PC-9 (cell line): Measurements from ENCODE around the gene DPH1. TPM values are rescaled to one million over a fixed set of nuclear protein-coding genes. Genes with fewer than 3 reads are reported as not detected.

Experiments
- BruUV-seq: library from RNA; stranded (reverse); fragments of 400-500 nt; replicated peaks from 2 replicates; lab custom pipeline; 2021; lab: Mats Ljungman, UMichigan
- CTCF ChIA-PET: fragments of 300-600 bp; sonication (Branson Sonifier 250); formaldehyde crosslinking; loops from one replicate; lab custom pipeline; 2022; ENCODE audit warnings: antibody characterized with exemption; lab: Charles Lee
- POLR2A ChIA-PET: fragments of 300-600 bp; sonication (Branson Sonifier 250); formaldehyde crosslinking; loops from one replicate; lab custom pipeline; 2022; ENCODE audit warnings: antibody characterized with exemption; ENCODE audit not compliant: unreplicated experiment; lab: Charles Lee
- DNase-seq, 2 experiments: peaks; one replicate each; pipeline versions ENCODE4 v3.0.0 to v3.0.0-alpha.2; 2015 to 2022; ENCODE audit warnings: mixed read lengths in 1 of 2
- H2AFZ ChIP-seq: fragments of 200-600 bp; sonication (generic); 2 replicates; pipeline ENCODE4 v1.8.1; 2017; ENCODE audit warnings: antibody characterized with exemption
- H3F3A ChIP-seq: fragments of 200-600 bp; sonication (generic); 2 replicates; pipeline ENCODE4 v1.8.1; 2017; ENCODE audit warnings: antibody characterized with exemption, mild to moderate bottlenecking, low read depth; ENCODE audit not compliant: insufficient read depth
- H3K27ac ChIP-seq: fragments of 200-600 bp; sonication (generic); 2 replicates; pipeline ENCODE4 v1.6.1; 2016; ENCODE audit warnings: mixed run types
- H3K27me3 ChIP-seq: fragments of 200-600 bp; sonication (generic); 2 replicates; pipeline ENCODE4 v1.6.1; 2016; ENCODE audit warnings: low read depth, mixed run types; ENCODE audit not compliant: insufficient read depth
- H3K36me3 ChIP-seq: fragments of 200-600 bp; sonication (generic); 2 replicates; pipeline ENCODE4 v1.6.1; 2016; ENCODE audit warnings: low read depth, mixed run types
- H3K4me1 ChIP-seq: fragments of 200-600 bp; sonication (generic); replicated peaks from 2 replicates; pipeline ENCODE4 v1.6.1; 2016; ENCODE audit warnings: mixed run types; ENCODE audit not compliant: insufficient read depth
- H3K4me2 ChIP-seq: fragments of 200-600 bp; sonication (generic); 2 replicates; pipeline ENCODE4 v1.6.1; 2017; ENCODE audit warnings: mixed run types
- H3K4me3 ChIP-seq: fragments of 200-600 bp; sonication (generic); 2 replicates; pipeline ENCODE4 v1.6.1; 2016; ENCODE audit warnings: mixed run types
- H3K79me2 ChIP-seq: fragments of 200-600 bp; sonication (generic); 2 replicates; pipeline ENCODE4 v1.6.1; 2017; ENCODE audit warnings: low read depth, mixed run types
- H3K9me2 ChIP-seq: fragments of 200-600 bp; sonication (generic); 2 replicates; pipeline ENCODE4 v1.8.1; 2017; ENCODE audit warnings: mild to moderate bottlenecking; ENCODE audit not compliant: insufficient read depth
- H3K9me3 ChIP-seq: fragments of 200-600 bp; sonication (generic); 2 replicates; pipeline ENCODE4 v1.8.1; 2016; ENCODE audit warnings: low read depth; ENCODE audit not compliant: insufficient read depth
- H4K20me1 ChIP-seq: fragments of 200-600 bp; sonication (generic); 2 replicates; pipeline ENCODE4 v1.8.1; 2017; ENCODE audit not compliant: insufficient read depth
- EZH2 ChIP-seq: fragments of 200-600 bp; sonication (generic); IDR thresholded peaks from 2 replicates; pipeline ENCODE4 v1.8.0; 2017; ENCODE audit warnings: antibody characterized with exemption, low read depth
- intact Hi-C: fragments of 100-400 bp; cut with micrococcal nuclease; formaldehyde crosslinking; loops from one replicate; pipeline ENCODE4 v1.10.0; 2022; ENCODE audit not compliant: unreplicated experiment
- total RNA-seq: library from RNA; stranded (reverse); gene quantifications from 2 replicates; pipeline ENCODE4 v1.2.3, GENCODE V29; 2021
- TF ChIP-seq, protein P1 (sequence below): fragments of 200-600 bp; sonication (generic); conservative IDR thresholded peaks from 2 replicates; pipeline ENCODE4 v1.6.1; 2017; ENCODE audit warnings: mixed run types, antibody characterized with exemption, mild to moderate bottlenecking, moderate library complexity

Gene DPH1
- total RNA-seq, 1 experiment from 2014 or later, result 36.7 TPM

DNA sequence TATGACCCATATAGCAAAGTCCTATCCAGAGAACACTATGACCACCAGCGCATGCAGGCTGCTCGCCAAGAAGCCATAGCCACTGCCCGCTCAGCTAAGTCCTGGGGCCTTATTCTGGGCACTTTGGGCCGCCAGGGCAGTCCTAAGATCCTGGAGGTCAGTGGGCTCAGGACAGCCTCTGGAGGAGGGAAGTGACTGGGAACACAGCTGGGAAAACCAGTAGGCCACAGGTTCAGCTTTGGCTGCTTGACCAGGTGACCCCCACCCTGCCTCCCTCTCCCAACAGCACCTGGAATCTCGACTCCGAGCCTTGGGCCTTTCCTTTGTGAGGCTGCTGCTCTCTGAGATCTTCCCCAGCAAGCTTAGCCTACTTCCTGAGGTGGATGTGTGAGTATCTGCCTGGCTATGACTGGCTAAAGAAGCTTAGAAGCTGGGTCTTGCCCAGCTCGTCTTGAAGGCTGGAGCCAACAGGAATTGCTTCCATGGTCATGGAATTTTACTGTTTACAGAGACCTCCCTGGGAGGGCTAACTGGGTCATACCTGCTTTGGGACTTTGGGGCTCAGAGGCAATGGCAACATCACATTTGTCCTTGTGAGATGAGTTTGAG, 10.4 kb downstream of the DPH1 start:
- Histone ChIP-seq H3K9me2 (no peaks in the 10 kb centered on the region), H3K4me3 (no peak overlapping the region), H3K27ac (no peak overlapping the region), H3K4me2 (no peak overlapping the region), H3K9me3 (no peaks in the 10 kb centered on the region), H2AFZ (no peak overlapping the region), H3K79me2 (peaks cover 16% of the 10 kb centered on the region), H3K36me3 (peaks cover 7% of the 10 kb centered on the region; the same call in 1 of the 2 replicates), H4K20me1 (peaks cover 4% of the 10 kb centered on the region; the same call in 1 of the 2 replicates), H3K4me1 (peaks cover 35% of the 10 kb centered on the region), H3F3A (peaks cover 44% of the 10 kb centered on the region), H3K27me3 (no peaks in the 10 kb centered on the region)
- TF ChIP-seq EZH2, result no peak
- TF ChIP-seq, protein P1, sequence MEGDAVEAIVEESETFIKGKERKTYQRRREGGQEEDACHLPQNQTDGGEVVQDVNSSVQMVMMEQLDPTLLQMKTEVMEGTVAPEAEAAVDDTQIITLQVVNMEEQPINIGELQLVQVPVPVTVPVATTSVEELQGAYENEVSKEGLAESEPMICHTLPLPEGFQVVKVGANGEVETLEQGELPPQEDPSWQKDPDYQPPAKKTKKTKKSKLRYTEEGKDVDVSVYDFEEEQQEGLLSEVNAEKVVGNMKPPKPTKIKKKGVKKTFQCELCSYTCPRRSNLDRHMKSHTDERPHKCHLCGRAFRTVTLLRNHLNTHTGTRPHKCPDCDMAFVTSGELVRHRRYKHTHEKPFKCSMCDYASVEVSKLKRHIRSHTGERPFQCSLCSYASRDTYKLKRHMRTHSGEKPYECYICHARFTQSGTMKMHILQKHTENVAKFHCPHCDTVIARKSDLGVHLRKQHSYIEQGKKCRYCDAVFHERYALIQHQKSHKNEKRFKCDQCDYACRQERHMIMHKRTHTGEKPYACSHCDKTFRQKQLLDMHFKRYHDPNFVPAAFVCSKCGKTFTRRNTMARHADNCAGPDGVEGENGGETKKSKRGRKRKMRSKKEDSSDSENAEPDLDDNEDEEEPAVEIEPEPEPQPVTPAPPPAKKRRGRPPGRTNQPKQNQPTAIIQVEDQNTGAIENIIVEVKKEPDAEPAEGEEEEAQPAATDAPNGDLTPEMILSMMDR, result no peak
- no TSS peak for BruUV-seq
- intact Hi-C loops, result loop anchor here (5.0 kb wide), 3 partner anchors 323 to 468 kb away; no protein-coding TSS in a partner anchor
- ChIA-PET CTCF (interaction anchor here (0.8 kb wide), 1 partner anchor 9 kb away, joined by 3 read pairs; no protein-coding TSS in a partner anchor), POLR2A (interaction anchor here (0.5 kb wide), 1 partner anchor 307 kb away, joined by 4 read pairs; no protein-coding TSS in a partner anchor)
- DNase-seq, result no peak

DNA sequence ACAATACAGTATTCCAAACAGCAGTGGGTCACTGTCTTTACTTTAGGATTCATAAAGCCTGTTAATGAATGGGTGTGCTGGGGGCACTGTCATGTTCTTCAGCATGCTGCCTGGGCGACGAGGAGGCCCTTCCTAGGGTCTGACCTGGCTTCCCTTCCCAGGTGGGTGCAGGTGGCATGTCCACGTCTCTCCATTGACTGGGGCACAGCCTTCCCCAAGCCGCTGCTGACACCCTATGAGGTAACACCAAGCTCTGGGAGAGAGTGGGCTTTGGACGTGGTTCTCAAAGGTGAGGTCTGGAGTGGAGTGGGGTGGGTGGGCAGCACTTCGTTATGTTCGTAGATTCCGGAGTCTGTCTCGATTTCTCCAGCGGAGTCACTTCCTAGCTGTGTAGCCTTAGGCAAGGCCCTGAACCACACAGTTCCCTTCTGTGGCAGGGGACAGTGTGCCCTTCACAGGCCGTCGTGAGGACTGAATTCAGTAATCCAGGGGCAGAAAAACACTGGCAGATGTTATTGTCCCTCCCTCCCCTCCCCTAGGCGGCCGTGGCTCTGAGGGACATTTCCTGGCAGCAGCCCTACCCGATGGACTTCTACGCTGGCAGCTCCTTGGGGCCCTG, 11.1 kb downstream of the DPH1 start:
- BruUV-seq, result TSS peak; percentile 29
- H3K4me2 ChIP-seq, result peak overlapping the region; percentile 98
- intact Hi-C loops, result loop anchor here (5.0 kb wide), 3 partner anchors 324 to 469 kb away; no protein-coding TSS in a partner anchor
- H4K20me1 ChIP-seq, result no peaks in the 10 kb centered on the region
- no peaks in the 10 kb centered on the region for H3K9me3 ChIP-seq
- peaks cover 7% of the 10 kb centered on the region; the same call in 1 of the 2 replicates for H3K36me3 ChIP-seq
- H3K4me3 ChIP-seq, result peak overlapping the region; percentile 93
- H2AFZ ChIP-seq, result peak overlapping the region; percentile 83; the same call in 1 of the 2 replicates
- DNase-seq, result no peak
- H3K9me2 ChIP-seq, result no peaks in the 10 kb centered on the region
- peaks cover 19% of the 10 kb centered on the region for H3K79me2 ChIP-seq
- ChIA-PET CTCF (interaction anchor here (0.9 kb wide), 1 partner anchor 132 kb away, joined by 3 read pairs; no protein-coding TSS in a partner anchor), POLR2A (no interaction called here)
- H3K27ac ChIP-seq, result no peak overlapping the region
- peaks cover 44% of the 10 kb centered on the region for H3F3A ChIP-seq
- TF ChIP-seq EZH2, result no peak
- TF ChIP-seq, protein P1, result no peak
- peaks cover 35% of the 10 kb centered on the region for H3K4me1 ChIP-seq
- H3K27me3 ChIP-seq, result no peaks in the 10 kb centered on the region

- DNase-seq, result peak; percentile 82 to 98
- H3K36me3 ChIP-seq, result peaks cover 7% of the 10 kb centered on the region; the same call in 1 of the 2 replicates
- peaks cover 19% of the 10 kb centered on the region for H3K79me2 ChIP-seq
- peaks cover 44% of the 10 kb centered on the region for H3F3A ChIP-seq
- no peaks in the 10 kb centered on the region for H3K9me2 ChIP-seq
- H3K4me2 ChIP-seq, result peak within 1 kb of the TSS; percentile 98
- intact Hi-C loops, result loop anchor here (2.0 to 5.0 kb wide), 4 partner anchors 324 to 469 kb away; partner anchors contain the start of gene RILP
- peak within 1 kb of the TSS; percentile 83 for H2AFZ ChIP-seq
- ChIA-PET POLR2A (no interaction called here), CTCF (interaction anchor here (0.9 kb wide), 1 partner anchor 133 kb away, joined by 3 read pairs; no protein-coding TSS in a partner anchor)
- peak within 1 kb of the TSS; percentile 73 for H3K27ac ChIP-seq
- H4K20me1 ChIP-seq, result no peaks in the 10 kb centered on the region
- BruUV-seq, result no TSS peak
- TF ChIP-seq, protein P1, result peak; percentile 49
- TF ChIP-seq EZH2, result no peak
- peaks cover 35% of the 10 kb centered on the region for H3K4me1 ChIP-seq
- H3K4me3 ChIP-seq, result peak within 1 kb of the TSS; percentile 93
- H3K27me3 ChIP-seq, result no peaks in the 10 kb centered on the region
- H3K9me3 ChIP-seq, result no peaks in the 10 kb centered on the region
These were observed 11.8 kb downstream of the DPH1 start, which contains the start of gene OVCA2 for GRCh38 chr17:2041561-2042389. TSS of gene OVCA2 (plus strand) at chr17:2042022. CDS start at chr17:2042048, 26 bp downstream.
